Glomerular visceral epithelial cell (primary cell): ENCODE results near the gene RPL35A.
"Not testable (repeated sequence)": the region's sequence is repeated elsewhere in the genome, so short reads cannot be mapped to it uniquely, and the experiment has no call there.

ENCODE experiments used
- DNase-seq: peaks from one replicate; pipeline ENCODE4 v3.0.0-alpha.2; 2016; ENCODE audit errors: extremely low spot score

The RPL35A gene

DNA sequence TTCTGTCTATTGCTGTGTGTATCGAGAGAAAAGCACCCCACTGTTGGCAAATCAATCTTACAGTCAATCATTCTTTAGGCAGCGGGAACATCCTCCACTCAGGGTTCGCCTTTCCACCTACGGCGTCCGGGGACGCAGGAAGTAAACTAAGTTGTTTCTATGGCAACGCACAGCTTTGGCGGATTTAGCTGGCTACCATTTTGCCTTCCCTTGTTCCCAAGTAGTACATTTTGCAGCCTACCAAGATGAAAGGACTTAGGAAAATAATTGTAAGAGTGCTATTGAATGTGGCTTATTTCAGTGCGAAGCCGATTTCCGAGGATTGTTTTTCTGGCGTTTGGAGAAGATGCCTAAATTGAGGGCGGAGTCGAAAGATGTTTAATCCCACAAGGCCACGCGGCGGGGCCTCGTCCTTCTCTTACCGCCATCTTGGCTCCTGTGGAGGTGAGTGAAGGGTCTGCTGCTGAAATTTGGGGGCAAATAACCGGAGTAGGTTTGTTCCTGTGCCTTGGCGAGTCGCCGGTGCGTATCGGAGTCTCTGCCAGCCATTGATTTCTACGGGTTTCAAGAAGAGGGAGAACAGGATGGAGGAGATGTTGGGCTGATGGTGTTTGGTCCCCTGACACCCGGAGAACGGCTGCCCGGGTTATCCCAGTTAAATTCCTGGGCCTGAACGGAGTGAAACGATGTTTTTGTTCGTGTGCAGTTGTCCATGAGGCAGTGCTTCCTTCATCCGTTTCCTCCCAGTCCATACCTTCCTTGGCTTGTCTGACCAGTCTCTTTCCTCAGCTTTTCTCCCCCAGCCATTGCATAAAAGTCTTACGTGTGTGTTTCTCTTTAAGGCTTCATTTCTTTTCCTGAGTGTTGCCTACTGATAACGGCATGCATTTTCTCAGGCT, at the start of gene RPL35A:
Gene RPL35A, plus strand, starts transcription at position 413 of the 899 bp plus-strand sequence. CDS start 778 bp downstream, outside the sequence.
- DNase-seq, result peak; percentile 94

DNA sequence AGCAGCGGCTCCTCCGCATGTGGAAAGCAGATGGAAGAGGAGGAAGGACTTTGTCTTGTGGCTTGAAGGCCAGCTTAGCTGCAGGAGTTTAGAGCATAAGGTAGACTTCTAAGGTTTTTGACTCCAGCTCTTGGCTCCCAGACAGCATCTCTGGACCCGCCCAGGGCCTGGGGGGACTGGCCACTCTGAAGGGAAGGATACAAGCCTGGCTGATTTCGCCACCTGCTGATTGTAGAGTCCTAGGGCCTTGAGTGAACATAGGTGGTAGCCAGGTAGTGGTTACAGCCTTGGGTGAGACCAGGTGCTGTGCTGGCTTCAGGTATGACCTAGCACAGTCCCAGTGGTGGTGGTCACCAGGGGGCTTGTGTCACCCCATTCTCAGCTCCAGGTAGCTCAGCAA, 48.4 kb upstream of the RPL35A start:
- no peak for DNase-seq

DNA sequence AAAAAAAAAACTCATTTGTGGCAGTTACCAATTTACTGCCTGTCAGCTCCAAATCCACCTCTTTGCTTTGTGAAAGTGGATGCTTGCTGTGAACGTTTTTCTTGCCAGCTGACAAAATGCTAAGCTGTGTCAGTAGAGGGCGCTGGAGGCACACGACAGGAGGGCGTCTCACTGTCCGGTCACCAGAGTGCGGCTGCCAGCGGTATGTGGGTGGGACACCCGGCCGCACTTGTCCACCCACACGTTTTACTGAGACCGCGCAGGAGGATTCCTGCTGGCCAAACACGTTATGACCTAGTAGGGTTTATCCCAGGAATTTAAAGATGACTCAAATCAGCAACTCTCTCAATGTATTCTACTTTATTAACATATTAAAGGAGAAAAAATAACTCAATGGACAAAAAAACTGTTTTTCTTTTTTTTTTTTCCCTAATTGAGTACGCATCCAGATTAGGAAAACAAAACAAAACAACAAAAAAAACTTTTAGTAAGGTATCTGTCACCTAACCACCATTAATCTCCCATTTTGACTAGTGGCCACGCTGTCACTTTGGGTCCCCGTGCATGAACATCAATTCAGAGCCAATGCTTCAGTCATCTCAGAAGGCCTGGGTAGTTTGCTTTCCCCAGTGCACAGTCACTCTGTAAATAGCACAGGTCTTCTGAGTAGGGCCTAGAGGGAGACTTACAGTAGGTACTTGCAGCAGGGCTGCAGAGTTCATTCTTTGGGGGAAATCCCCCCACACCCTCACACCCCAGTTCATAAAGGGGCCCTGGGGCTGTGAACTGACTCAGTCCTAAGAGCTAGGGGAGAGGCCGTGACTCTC, 43.8 kb upstream of the RPL35A start:
- peak; percentile 94 for DNase-seq

DNA sequence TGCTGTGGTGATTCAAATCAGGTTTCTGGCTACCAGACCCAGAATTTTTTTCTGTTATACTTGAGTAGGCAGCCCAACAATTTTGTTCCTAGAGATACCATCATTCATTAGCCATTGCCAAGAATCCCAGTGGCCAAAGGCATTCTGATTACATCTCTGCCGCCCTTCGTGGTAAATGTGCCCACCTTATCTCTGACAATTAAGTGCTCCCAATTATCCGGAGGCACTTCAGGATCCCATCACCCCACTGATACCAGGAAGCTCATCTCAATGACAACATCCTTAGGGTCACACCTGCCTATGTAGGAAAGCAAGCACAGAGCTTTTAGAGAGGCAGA, 43.2 kb upstream of the RPL35A start:
- DNase-seq, result no peak

DNA sequence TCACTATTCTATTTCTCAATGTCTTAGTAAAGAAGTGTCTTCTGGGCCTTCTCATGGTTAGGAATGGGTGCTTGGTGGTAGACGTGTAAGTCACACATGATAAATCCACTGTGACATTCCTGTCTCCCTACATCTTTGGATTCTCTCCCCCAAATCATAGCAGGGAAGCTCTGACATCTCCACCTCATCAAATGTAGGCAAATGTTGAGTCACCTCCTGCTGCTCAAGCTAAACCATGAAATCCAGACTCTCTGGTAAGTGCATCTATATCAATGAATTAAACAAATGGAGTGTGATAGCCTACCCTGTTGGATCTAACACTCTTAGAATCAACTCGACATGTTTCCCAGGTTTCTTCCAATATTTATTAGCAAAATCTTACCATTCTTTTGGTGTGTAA, 42.8 kb upstream of the RPL35A start:
- no peak for DNase-seq

DNA sequence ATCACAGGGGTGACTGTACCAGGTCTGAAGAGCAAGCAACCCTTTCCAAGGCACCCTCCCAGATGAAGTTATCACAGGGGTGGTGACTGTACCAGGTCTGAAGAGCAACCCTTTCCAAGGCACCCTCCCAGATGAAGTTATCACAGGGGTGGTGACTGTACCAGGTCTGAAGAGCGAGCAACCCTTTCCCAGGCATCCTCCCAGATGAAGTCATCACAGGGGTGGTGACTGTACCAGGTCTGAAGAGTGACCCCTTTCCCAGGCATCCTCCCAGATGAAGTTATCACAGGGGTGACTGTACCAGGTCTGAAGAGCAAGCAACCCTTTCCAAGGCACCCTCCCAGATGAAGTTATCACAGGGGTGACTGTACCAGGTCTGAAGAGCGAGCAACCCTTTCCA, 41.4 kb upstream of the RPL35A start:
- DNase-seq, result not testable (repeated sequence)

DNA sequence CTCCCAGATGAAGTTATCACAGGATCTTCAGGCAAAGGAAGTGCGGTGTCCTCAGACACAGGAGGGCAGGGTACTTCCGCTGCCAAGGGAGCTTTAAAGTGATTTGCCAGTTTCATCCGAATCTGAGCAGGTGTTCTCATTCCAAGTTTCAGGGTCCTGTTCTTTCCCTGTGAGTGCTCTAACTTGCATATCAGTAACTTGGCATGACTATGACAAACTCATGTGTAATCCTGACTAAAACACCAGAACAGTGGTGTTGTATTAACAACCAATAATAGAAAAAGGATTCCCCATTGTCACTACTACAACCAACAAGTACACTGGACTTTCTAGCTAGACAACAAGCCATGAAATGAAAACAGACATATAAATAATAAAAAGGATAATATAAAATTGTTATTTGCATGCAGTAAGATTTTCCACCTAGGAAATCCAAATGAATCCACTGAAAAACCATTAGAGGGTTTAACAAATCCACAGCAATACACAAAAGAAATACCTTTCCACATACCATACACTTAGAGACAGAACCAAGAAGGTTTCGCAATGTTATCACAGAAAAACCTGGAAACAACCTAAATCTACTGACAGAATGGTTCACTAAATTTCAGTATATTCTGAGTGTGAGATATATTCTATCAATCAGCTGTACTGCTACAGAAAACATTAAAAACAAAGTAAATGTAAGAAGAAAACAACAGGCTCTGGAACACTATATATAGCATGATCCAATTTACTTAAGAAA, 40.9 kb upstream of the RPL35A start:
- DNase-seq, result no peak

DNA sequence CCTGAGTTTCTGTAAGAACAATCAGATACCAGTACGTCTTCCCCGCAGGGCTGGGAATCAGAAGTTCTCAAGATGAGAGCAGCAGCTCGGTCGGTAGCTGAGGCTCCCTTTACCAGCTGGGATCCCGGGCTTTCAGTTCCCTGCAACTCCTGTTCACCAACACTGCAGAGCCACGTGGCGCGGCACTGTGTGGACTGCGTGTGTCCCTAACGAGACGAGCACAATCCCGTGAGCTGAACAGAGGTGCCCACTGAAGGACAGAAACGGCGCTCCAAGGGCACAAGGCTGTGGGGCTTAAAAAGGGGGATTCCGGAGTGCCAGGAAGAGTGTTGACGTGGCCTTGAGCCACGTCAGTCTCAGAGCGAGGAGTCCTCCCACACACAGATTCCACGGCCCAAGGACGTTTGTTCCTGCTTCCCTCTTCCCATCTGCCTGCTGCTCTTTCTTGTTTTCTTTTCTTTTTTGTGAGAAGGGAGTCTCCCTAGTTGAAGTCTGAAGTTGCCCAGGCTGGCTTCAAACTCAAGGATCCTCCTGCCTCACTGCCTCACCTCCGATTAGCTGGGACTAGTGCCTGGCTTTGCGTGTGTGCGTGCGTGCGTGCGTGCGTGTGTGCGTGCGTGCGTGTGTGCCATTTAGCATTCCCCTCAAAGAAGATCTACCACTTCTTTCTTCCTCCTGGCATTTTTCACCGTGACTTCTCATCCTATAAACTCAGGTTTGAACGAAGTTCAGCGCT, 37.1 kb upstream of the RPL35A start:
- no peak for DNase-seq

DNA sequence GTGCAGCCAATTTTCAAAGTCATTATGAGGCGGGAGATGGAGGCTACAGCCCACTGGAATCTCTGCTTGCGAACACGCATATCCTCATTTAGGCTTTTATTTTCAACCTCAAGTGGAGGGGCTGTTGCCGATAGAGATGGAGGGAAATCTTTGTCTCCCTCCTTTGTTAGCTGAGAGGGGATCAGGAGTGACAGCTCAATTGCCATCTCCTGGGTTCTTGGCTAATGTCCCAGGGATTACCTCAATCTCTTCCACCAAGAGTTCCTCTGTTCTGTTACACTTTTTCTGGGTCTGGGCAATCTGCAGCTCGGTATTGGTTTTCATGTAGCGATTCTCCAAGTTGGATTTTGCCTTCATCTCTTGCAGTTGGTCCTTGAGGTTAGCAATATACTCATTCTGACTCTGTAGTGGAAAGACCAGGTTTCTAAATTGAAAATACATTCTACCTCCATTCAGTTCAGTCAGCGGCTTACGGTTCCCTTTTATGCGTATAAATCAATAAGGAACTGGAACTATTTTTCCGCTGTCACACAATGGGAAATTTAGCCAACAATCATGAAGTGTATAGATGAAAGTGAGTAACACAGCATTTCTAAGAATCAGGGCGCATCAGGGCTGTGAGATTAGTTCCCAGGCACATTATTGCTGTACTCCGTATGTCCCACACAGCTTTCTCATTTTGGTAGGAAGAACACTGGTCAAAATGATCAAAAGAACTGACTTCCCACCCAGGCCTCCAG, 36.2 kb upstream of the RPL35A start:
- no peak for DNase-seq

DNA sequence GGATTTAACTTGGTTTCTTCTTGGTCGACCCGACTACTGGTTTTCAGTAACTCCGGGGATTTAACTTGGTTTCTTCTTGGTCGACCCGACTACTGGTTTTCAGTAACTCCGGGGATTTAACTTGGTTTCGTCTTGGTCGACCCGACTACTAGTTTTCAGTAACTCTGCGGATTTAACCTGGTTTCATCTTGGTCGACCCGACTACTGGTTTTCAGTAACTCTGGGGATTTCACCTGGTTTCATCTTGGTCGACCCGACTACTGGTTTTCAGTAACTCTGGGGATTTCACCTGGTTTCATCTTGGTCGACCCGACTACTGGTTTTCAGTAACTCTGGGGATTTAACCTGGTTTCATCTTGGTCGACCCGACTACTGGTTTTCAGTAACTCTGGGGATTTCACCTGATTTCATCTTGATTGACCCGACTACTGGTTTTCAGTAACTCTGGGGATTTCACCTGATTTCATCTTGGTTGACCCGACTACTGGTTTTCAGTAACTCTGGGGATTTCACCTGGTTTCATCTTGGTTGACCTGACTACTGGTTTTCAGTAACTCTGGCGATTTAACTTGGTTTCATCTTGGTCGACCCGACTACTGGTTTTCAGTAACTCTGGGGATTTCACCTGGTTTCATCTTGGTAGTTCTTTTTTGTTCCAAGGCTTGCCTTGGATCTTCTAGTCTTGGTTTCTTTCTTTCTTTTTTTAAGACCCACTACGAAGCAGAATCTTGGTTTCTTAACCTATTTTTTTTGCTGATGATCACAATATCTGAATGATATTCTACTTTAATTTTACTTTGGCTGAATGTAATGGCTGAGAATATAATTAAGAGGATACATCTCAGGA, 28.3 kb upstream of the RPL35A start:
- DNase-seq, result not testable (repeated sequence)

DNA sequence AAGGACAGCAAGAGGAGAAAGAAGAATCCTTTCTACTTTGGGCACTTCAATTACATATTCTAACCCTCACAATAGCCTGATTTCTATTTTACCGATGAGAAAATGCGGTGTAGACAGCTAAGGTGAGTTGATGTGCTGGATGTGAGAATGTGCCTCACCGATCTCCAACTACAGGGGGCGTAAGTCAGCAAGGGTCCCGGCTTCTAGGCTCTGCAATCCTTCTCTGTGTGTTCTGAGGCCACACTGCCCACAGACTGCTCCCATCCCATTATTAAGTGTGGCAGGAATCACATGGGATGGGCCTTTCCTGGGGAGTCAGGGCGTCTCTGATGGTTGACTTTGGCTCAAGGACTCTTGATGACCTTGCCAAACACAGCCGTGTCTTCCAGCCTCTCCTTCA, 23.6 kb upstream of the RPL35A start:
- no peak for DNase-seq

DNA sequence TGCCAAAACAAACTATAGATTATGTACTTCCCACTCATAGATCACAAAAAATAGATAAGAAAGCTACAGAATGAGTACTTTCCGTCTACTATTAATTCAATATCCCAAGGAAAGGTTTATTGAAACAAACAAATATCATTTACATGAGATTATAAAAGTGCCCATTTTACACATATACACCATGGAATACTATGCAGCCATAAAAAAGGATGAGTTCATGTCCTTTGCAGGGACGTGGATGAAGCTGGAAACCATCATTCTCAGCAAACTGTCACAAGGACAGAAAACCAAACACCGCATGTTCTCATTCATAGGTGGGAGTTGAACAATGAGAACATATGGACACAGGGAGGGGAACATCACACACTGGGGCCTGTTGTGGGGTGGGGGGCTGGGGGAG, 22.4 kb upstream of the RPL35A start:
- DNase-seq, result not testable (repeated sequence)

DNA sequence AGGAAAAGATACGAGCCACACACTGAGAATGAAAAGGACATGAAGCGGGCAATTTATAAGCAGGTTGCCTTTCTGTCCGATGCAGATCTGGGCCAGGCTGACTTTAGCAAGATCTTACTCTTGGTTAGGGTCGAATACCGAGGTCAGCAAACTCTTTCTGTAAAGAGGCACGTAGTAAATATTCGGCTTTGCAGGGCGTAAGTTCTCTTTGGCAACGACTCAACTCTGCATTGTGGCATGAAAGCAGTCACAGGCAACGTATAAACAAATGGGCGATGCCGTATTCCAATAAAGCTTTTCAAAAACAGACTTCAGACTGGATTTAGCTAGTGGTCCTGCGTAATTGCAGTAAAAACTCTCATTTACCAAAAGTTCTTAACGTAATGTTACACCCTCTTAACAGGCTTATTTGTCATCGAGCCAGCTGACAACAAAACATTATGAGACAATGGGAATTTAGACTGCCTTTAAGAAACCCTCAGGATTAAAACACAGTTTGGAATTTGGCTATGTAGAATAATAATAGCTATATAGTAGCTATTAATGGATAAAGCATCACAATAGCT, 13.1 kb upstream of the RPL35A start:
- DNase-seq, result no peak

DNA sequence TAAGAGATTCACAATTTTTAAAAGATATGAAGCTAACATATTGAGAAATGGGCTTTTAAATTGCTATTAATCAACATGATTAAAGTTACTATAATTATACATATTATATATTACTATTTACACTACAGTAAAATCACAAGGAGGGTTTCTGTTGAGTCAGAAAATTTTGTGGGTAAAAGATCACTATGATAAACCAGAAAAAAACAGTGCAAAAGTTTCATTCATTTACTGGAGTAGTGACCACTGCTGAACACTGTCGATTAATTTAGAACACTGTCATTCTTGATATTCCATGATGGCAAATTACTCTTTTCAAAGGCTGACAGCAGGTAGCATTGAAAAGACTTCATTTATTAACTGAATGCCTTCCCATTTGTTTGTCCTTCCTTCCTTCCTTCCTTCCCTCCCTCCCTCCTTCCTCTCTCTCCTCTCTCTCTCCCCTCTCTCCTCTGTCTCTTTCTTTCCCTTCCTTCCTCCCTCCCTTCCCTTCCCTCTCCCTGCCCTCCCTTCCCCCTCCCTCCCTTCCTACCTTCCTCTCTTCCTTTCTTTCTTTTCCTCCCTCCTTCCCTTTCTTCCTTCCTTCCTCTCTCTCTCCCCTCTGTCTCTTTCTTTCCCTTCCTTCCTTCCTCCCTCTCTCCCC, 9.1 kb upstream of the RPL35A start:
- DNase-seq, result no peak

DNA sequence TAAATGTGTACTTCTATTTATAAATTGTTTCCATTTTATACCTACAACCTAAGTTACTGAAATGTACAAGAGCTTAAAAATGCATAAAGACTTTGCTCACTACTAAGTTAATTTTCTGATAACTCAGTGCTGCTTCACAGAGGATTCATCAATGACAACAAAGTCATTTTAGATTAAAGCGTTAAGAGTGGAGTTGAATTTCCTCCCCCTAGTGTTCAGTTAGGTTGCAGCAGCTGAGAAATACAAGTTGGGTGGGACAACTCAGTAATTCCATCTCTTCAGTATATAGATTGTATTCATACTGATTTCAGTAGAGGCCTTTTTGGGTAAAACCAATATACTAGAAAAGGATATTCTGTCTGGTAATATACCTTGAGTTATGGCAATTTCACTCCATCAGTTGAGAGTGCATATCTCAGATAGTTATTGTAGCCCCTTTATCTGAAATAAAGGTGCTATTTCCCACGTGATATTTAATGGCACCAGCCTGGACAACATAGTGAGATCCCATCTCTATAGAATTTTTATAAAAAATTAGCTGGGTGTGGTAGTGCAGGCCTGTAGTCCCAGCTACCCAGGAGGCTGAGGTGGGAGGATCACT, 6.9 kb upstream of the RPL35A start:
- peak; percentile 46 for DNase-seq

DNA sequence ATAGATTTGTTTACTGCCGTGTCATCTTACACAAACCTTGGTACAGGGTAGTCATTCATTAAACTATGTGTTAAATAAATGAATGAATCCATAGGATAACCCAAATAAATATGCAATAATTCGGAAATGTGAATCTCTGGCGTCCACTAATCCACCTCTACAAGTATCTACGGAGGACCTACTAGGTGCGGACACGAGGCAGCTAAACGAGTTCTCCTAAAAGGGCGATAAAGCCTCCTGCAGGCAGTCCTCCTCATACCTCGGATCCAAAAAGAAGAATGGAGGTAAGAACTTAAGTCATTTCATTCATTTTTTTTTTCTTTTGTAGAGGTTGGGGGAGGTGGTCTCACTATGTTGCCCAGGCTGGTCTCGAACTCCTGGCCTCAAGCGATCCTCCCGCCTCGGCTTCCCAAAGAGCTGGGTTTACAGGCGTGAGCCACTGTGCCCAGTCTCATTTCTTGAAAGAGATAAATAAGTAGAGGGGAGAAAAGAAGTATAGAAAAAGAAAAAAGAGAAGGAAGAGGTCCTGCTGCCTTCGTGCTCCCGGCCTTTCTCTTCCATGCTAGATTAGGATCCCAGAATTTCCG, 706 bp upstream of the RPL35A start:
- DNase-seq, result no peak

DNA sequence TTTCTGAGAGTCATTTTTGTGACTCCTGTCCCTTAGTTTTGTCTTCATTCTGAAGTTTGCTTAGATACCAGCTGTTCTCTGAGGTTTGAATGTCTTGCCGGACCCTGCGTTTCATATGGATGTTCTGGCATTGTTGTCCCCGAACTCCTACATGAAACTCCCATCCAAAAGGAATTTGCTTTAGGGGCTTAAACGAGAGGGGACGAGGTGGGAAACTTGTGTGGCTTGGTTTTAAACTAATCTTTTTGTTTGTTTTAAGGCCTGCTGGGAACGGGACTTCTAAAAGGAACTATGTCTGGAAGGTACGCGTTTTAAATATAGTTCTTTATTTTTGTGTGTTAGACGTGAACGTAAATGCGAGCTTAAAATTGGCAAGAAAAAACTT, 679 bp downstream of the RPL35A start:
- no peak for DNase-seq

DNA sequence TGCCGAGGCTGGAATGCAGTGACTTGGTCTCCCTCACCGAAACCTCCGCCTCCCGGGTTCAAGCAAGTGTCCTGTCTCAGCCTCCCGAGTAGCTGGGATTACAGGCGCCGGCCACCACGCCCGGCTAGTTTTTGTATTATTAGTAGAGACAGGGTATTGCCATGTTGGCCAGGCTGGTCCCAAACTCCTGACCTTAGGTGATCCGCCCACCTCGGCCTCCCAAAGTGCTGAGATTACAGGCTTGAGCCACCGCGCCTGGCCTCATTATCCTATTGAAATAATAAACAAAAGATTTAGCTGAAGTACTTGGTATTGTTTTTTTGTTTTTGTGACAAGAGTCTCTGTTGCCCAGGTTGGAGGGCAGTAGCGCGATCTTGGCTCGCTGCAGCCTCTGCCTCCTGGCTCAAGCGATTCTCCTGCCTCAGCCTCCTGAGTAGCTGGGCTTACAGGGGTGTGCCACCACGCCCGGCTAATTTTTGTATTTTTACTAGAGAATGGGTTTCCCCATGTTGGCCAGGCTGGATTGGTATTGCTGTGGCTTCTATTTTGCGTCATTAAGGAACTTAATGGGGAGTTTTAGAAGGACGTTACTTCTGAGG, 1.5 kb downstream of the RPL35A start:
- DNase-seq, result no peak
